Endothelial cell of umbilical vein (primary cell): ENCODE results near the gene SLC25A38.

Experiments used
- CTCF ChIP-seq, 2 donors: IDR thresholded peaks; 1 replicate in 1 of 2; 2 replicates in 1 of 2; pipeline ENCODE4 v1.5.1; 2011; ENCODE audit warnings: low read length in 2 of 2, mild to moderate bottlenecking in 2 of 2, moderate library complexity in 2 of 2, control low read depth in 1 of 2, inconsistent platforms in 1 of 2, low read depth in 1 of 2; ENCODE audit not compliant: insufficient read depth in 1 of 2; ENCODE audit errors: extremely low read depth in 1 of 2
- EZH2 ChIP-seq: IDR thresholded peaks from 2 replicates; pipeline ENCODE4 v1.6.1; 2012; ENCODE audit warnings: borderline replicate concordance, low read depth, mild to moderate bottlenecking, moderate library complexity, low read length, inconsistent platforms; ENCODE audit not compliant: severe bottlenecking
- MAX ChIP-seq: IDR thresholded peaks from 2 replicates; pipeline ENCODE4 v1.6.1; 2011; ENCODE audit not compliant: insufficient read depth, insufficient read length
- POLR2A ChIP-seq: IDR thresholded peaks from 2 replicates; pipeline ENCODE4 v1.6.1; 2012; ENCODE audit warnings: low read depth, mild to moderate bottlenecking, control low read depth, low read length
- POLR2AphosphoS5 ChIP-seq: IDR thresholded peaks from 2 replicates; pipeline ENCODE4 v1.6.1; 2012; ENCODE audit warnings: low read depth, mild to moderate bottlenecking, control low read depth, low read length, moderate library complexity; ENCODE audit not compliant: insufficient read depth

- TF ChIP-seq CTCF (IDR thresholded peaks at IDR 0.05; ENCODE audit: extremely low read depth in 1 of 2, insufficient read depth in 1 of 2, low read depth in 1 of 2, low read length in 2 of 2) (peak in 1 of 2 donors; percentile 47), EZH2 (no peak), MAX (no peak), POLR2AphosphoS5 (no peak), POLR2A (no peak)
Measured at GRCh38 chr3:39443530-39443929, 60.4 kb downstream of the SLC25A38 start.
